RWPE2 (cell line): Measurements from ENCODE around the gene SCGN.

Source experiments
- ATAC-seq: fragments of 200-7000 bp; cut with Tn5 transposase; 3 replicates; pipeline ENCODE4 v1.9.1; 2021; ENCODE audit warnings: low read depth
- DNase-seq: peaks from one replicate; pipeline ENCODE4 v3.0.0-alpha.2; 2020; ENCODE audit warnings: low spot score
- H3K27ac ChIP-seq: fragments of 450-650 bp; 2 replicates; pipeline ENCODE4 v1.5.1; 2017; ENCODE audit warnings: mild to moderate bottlenecking; ENCODE audit not compliant: poor library complexity, severe bottlenecking
- H3K27me3 ChIP-seq: fragments of 250-450 bp; sonication (Bioruptor Pico); 2 replicates; pipeline ENCODE4 v1.5.1; 2021; ENCODE audit warnings: mild to moderate bottlenecking, moderate library complexity; ENCODE audit not compliant: insufficient read depth, poor library complexity, severe bottlenecking
- H3K36me3 ChIP-seq: fragments of 250-450 bp; sonication (Bioruptor Pico); 2 replicates; pipeline ENCODE4 v1.5.1; 2020; ENCODE audit warnings: low read depth, mild to moderate bottlenecking, moderate library complexity
- H3K4me1 ChIP-seq: fragments of 250-450 bp; sonication (Bioruptor Pico); 2 replicates; pipeline ENCODE4 v1.5.1; 2021; ENCODE audit warnings: mild to moderate bottlenecking, moderate library complexity; ENCODE audit not compliant: insufficient read depth, poor library complexity, severe bottlenecking
- H3K4me3 ChIP-seq: fragments of 250-450 bp; sonication (Bioruptor Pico); 2 replicates; pipeline ENCODE4 v1.5.1; 2021; ENCODE audit warnings: mild to moderate bottlenecking, moderate library complexity; ENCODE audit not compliant: severe bottlenecking
- H3K9me3 ChIP-seq: fragments of 250-450 bp; sonication (Bioruptor Pico); 2 replicates; pipeline ENCODE4 v1.5.1; 2021; ENCODE audit warnings: mild to moderate bottlenecking, moderate library complexity; ENCODE audit not compliant: severe bottlenecking
- TF ChIP-seq, protein P1 (sequence below): fragments of 450-650 bp; IDR thresholded peaks from one replicate; pipeline ENCODE4 v1.5.1; 2017; ENCODE audit warnings: mild to moderate bottlenecking, moderate library complexity; ENCODE audit not compliant: poor library complexity, severe bottlenecking

SCGN gene

DNA sequence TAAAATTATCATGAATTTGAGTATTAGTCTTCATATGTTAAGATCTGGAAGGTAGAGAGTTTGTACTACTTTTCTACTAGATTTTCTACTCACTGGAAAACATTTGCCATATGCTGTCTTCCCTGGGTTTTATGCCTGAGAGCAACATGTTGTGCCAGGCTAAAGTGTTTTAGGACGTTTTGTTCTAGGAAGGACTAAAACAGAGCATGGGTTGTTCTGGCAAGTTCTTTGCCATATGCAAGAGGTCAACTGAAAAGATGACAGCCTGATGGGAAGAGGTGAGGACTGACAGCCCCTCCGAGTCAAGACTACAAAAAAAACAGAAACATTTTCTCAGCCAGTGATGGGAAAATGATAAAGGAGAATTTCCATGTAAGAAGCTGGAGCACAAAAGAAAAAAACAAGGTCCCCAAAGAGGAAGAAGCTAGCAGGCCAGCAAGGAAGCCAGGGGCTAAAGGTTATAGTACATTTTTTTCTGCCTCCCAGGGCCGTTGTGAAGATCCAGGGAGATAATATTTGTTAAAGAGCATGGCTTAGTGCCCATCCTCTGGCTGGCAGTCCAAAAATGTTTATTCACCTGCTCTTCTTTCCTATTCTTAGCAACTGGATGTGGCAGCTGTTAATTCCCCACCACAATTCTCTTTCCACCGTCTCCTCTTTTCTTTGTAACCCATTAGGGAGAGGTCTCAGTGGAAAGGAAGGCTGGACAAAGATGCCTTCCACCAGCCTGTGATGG, 7.8 kb downstream of the SCGN start:
- ATAC-seq (no peak), DNase-seq (no peak)
- Histone ChIP-seq H3K27ac (no peak overlapping the region), H3K4me3 (no peak overlapping the region), H3K4me1 (no peaks in the 10 kb centered on the region), H3K27me3 (no peaks in the 10 kb centered on the region), H3K36me3 (no peaks in the 10 kb centered on the region), H3K9me3 (no peaks in the 10 kb centered on the region)
- TF ChIP-seq, protein P1, sequence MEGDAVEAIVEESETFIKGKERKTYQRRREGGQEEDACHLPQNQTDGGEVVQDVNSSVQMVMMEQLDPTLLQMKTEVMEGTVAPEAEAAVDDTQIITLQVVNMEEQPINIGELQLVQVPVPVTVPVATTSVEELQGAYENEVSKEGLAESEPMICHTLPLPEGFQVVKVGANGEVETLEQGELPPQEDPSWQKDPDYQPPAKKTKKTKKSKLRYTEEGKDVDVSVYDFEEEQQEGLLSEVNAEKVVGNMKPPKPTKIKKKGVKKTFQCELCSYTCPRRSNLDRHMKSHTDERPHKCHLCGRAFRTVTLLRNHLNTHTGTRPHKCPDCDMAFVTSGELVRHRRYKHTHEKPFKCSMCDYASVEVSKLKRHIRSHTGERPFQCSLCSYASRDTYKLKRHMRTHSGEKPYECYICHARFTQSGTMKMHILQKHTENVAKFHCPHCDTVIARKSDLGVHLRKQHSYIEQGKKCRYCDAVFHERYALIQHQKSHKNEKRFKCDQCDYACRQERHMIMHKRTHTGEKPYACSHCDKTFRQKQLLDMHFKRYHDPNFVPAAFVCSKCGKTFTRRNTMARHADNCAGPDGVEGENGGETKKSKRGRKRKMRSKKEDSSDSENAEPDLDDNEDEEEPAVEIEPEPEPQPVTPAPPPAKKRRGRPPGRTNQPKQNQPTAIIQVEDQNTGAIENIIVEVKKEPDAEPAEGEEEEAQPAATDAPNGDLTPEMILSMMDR: no peak

DNA sequence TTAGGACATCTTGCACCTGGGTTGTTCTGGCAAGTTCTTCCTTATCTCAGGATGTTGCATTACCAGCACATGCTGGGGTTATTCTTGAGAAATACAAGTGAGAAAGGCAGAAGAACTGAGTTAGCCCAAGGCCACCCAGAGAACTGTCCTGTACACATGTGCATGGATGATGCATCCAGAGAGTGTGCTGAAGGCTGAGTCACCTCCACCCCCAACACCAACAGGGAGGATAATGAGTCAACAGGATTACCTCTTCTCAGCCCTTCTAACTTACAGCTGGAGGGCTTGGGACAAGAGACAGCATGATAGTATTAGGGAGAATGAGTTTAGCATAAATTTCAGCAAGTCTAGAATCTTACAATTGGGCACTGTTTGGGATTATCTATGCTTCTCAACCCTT, 8.5 kb downstream of the SCGN start:
- TF ChIP-seq, protein P1: no peak

DNA sequence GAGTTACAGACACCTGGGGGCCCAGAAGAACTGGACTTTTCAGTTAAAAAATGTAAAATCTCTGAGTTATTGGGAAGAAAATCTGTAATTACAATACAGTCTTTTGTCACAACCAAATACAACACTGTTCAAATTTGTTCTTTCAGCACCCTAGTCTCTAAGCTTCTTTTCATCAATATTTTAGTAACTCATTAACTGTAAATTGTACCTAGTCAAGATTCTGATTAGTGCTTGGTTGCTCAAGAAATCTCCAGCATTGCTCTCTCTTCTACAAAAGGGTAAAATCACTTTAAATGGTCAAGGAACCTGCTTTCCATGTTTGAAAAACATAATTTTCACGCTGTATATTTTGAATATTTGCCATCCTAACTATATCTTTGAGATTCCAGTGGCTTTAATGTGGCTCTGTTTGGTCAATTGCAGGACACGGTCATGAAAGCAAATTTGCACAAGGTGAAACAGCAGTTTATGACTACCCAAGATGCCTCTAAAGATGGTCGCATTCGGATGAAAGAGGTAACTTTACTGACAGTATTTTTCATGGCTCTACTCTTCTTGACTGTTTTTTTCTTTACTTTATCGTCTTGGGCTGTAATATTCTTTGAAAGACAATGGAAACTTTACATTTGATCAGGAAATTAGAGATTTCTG, 9.2 kb downstream of the SCGN start:
- Histone ChIP-seq H3K36me3 (no peaks in the 10 kb centered on the region), H3K27ac (no peak overlapping the region), H3K9me3 (no peaks in the 10 kb centered on the region), H3K4me3 (no peak overlapping the region), H3K4me1 (no peaks in the 10 kb centered on the region), H3K27me3 (no peaks in the 10 kb centered on the region)
- TF ChIP-seq, protein P1: no peak
- DNase-seq (no peak), ATAC-seq (no peak)

More for the DNA sequence above, 8.5 kb downstream of the SCGN start:
- Histone ChIP-seq H3K27me3 (no peaks in the 10 kb centered on the region), H3K4me3 (no peak overlapping the region), H3K9me3 (no peaks in the 10 kb centered on the region), H3K4me1 (no peaks in the 10 kb centered on the region), H3K27ac (no peak overlapping the region), H3K36me3 (no peaks in the 10 kb centered on the region)
- peak; percentile 66 for DNase-seq
- peak; percentile 100 for ATAC-seq

DNA sequence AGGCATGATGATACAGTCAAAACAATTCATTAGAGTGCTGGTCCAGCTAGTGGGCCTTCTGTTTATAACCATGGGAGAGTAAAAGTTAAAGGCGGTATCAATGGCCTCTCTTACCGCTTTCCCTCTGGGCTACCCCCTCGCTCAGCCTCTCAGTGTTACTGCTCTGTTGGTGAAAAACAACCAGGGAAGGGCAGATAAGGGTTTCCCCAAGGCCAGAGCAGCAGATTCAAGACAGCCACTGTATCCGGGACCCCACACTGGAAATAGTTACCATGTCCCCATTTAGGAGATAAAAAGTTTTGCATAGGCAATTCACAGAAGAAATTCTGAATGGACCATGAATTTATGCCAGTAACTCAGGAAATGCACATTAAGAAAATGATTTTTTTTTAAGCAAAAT, 13.4 kb downstream of the SCGN start:
- H3K9me3 ChIP-seq: no peaks in the 10 kb centered on the region
- no peaks in the 10 kb centered on the region for H3K36me3 ChIP-seq
- no peaks in the 10 kb centered on the region for H3K4me1 ChIP-seq
- no peaks in the 10 kb centered on the region for H3K27me3 ChIP-seq
- no peak overlapping the region for H3K4me3 ChIP-seq
- no peak overlapping the region for H3K27ac ChIP-seq
- DNase-seq (no peak), ATAC-seq (no peak)
- TF ChIP-seq, protein P1: no peak

DNA sequence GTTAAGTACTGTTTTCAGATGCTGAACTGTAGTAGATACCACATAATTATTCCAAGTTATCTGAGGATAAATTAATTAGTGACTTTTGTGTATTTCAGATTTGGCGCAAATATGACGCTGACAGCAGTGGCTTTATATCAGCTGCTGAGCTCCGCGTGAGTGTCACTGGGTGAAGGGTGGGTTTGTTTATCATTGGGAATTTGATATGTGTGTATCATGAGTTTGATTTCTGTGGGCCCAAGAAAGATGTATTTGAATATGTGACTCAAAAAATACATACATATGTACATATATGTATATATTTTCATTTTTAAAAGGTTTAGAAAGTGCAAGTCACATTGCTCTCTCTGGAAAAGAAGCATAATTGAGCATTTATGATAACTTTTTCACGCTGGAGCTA, 17.4 kb downstream of the SCGN start:
- Histone ChIP-seq H3K4me3 (no peak overlapping the region), H3K27me3 (peaks cover 6% of the 10 kb centered on the region), H3K9me3 (no peaks in the 10 kb centered on the region), H3K36me3 (no peaks in the 10 kb centered on the region), H3K4me1 (no peaks in the 10 kb centered on the region), H3K27ac (no peak overlapping the region)
- DNase-seq: no peak
- no peak for ATAC-seq
- TF ChIP-seq, protein P1: no peak
